GM21360 (cell line): ENCODE results near the gene MEIS3.
"Not testable (repeated sequence)": the region's sequence is repeated elsewhere in the genome, so short reads cannot be mapped to it uniquely, and the experiment has no call there.

Experiments used
- ATAC-seq: cut with Tn5 transposase; IDR thresholded peaks from one replicate; pipeline ENCODE4 v1.9.1; 2021; ENCODE audit warnings: mild to moderate bottlenecking, moderate library complexity; ENCODE audit not compliant: unreplicated experiment

MEIS3 gene

DNA sequence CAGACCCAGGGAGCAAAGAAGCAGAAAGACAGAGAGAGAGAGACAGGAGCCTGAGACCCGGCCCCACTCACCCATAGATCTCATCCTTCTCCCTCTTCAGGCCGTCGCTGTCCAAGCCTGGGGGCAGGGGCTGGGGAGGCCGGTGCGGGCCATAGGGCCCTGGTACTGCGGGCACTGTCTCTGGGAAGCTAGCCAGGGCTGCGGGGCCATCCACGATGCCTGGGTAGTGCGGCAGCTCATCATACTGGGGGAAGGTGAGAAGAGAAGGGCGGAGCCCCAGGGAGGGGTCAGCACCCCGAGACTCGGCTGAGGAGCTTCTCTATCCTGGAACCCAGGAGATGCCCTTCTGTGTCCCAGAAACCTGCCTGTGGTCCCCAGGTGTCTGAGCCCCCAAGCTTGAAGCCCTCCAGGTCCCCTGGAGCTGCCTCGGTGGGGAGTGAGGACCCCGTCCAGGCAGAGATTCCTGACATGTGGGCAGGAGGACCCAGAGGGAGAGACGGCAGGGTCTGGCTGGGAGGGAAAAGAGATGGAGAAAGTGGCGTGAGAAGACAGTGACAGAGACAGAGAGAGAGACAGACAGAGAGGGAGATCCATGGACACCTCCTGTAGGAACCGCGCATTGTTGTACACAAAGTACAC is 2.1 kb downstream of the MEIS3 start:
- no peak for ATAC-seq

- no peak for ATAC-seq
These were observed 2.7 kb downstream of the MEIS3 start for GRCh38 chr19:47416643-47416985.

DNA sequence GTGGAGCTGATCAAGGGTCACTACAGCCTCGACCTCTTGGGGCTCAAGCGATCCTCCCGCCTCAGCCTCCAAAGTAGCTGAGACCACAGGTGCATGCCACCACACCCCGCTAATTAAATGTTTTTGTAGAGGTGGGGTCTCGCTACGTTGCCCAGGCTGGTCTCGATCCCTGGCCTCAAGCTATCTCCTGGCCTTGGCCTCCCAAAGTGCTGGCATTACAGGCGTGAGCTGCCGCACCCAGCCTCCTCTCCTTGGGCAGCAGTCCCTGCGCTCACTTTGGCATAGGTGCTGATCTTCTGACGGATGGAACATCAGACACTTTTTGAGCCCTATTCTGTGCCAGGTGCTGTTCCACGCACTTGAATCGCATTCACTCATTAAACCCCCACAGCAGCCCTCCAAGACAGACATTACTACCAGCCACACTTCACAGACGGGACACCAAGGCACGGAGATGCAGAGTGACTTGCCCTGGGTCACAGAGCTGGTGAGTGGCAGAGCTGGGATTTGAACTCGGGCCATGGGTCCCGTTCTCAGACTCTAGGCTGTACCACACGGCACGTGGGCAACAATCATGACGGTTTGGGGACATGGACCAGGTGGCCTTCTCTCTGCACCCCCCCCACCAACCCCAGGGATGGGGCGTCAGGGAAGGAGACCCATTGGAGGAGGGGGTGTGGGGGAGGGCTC is 3.2 kb downstream of the MEIS3 start:
- ATAC-seq = no peak

DNA sequence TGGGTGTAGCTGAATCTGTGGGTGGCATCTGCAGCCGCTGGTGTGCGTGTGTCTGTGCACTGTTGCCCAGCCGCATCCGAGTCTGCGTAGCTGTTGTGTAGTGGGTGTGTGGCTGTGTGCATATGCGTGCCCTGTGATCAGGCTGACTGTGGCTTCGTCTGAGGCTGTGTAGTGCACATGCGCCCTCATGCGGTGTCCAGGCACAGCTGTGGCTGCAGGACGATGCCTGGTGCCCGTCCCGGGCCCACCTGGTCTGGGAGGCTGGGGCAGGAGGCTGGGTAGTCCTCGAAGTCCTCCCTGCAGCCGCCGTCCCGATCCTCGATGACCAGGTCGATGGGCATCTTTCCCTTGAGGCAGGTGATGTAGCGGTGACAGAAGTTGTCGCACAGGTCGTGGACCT is 4.9 kb downstream of the MEIS3 start:
- ATAC-seq = no peak

DNA sequence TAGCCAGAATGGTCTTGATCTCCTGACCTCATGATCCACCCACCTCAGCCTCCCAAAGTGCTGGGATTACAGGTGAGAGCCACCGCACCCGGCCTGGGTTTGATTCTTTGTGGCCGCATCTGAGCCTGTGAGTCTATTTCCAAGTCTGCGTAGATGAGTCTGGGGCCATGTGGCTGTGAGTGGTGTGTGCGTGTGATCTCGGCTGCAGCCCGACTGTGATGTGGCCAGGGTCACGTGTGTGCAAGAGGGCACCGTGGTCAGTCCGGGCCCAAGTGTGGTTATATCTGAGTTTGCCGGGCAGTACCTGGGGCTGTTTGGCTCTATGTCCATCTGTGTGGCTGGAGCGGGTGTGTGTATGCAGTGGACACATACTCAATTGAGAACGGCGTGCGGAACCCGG is 5.4 kb downstream of the MEIS3 start:
- ATAC-seq = no peak

- not testable (repeated sequence) for ATAC-seq
These were observed 7.6 kb downstream of the MEIS3 start for GRCh38 chr19:47411696-47412095.

DNA sequence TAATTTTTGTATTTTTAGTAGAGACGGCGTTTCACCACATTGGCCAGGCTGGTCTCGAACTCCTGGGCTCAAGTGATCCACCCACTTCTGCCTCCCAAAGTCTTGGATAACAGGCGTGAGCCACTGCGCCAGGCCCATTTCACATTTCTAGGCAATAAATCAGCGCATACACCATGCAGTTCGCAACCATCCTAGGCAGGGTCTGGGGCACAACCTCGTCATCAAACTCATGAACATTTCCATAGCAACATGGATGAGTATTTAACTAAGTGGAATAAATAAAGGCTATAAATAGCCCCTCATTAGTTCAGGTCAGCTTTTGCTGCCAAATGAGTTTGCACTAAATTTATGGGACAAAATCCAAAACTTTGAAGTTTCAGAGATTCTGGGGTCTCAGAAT is 8.2 kb downstream of the MEIS3 start:
- no peak for ATAC-seq

DNA sequence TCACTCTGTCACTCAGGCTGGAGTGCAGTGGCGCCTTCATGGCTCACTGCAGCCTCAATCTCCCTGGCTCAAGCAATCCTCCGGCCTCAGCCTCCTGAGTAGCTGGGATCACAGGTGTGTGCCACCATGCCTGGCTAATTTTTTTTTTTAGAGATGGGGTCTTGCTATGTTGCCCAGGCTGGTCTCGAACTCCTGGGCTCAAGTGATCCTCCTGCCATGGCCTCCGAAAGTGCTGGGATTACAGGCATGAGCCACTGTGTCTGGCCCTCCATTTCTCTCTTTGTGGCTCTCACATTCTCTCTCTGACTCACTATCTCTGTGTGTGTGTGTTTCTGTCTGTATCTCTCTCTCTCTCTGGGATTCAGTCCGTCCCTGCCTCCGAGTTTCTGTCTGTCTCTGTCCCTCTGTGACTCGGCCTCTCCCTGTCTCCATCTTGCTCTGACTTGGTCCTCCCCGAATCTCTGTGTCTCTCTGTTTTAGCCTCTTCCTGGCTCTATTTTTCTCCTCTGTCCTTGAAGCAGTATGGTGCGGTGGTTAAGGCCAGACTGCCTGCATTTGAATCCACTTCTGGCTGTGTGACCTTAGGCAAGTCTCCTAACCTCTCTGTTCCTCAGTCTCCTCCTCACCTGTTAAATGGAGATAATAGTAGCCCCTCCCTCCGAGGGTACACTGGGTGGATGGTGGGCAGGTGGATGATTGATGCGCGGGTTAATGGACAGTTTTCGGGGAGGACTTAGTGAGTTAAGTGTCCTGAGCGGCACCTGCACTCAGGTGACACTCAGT is 11.0 kb downstream of the MEIS3 start:
- no peak for ATAC-seq

DNA sequence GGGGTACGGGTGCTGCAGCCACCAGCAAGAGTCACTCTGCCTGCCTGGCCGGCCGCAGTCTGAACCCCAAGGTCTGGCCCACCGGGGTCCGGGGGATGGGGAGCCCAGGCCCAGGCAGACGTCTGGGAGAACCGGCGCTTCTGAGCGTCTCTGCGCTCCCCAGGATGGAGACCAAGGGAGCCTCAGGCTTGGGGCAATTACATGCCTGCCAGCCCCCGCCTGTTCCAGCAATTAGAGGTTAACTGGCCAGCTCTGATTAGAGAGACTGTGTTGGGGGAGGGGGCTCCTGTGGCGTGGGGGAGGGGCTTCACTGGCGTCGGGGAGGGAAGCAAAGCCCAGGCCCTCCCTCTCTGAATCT is 11.9 kb downstream of the MEIS3 start:
- no peak for ATAC-seq

DNA sequence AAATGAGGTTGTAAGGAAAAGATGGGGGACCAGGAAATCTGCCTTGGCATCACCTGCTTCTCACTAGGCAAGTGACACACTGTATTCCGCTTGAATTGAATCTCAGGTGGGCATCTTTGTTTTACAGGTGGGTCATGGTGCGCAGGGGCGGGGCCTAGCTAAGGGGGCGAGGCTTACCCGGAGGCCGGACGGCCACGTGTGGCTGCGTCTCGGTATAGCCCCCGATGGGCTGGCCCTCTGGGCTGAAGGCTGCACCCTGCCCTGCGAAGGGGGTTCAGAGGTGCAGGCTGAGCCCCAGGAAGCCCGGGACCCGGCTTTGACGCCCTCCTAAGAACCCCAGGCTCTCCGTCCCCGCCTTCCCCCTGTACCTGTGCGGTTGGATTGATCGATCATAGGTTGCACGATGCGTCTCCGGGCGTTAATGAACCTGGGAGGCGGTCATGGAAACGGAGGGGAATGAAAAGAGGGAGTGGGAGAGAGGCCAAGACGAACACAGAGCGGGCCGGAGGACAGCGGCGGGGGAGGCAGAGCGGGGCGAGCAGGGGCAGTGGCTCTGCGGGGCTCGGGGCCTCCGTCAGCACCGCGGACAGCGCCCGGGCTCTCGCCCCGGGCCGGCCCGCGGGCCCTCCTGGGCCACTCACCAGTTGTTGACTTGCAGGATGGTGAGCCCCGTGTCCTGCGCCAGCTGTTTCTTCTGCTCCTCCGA is 12.5 kb downstream of the MEIS3 start:
- ATAC-seq = no peak

DNA sequence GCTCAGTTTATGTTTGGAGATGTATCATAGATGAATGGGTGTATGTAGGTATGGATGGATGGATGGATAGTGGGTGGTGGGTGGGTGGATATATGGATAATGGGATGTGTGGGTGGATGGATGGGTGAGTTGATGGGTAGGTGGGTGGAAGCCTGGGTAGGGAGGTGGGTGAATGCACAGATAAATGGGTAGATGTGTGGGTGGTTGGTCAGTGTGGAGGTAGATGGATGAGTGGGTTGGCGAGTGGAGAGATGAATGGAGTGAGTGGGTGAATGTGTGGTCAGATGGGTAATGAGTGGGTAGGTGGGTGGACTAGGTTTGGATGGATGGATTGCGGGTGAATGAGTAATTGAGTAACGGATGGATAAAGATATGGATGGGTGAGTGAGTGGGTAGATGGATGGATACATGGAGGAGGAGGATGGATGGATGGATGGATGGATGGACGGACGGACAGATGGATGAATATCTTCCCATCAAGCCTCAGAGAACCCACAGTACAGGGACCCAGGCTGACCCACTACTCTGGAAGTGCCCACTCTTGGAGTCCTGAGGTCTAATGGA is 13.4 kb downstream of the MEIS3 start:
- ATAC-seq = no peak

GRCh38 chr19:47405197-47405550 is 14.2 kb downstream of the MEIS3 start:
- no peak for ATAC-seq

GRCh38 chr19:47404334-47405196 is 14.8 kb downstream of the MEIS3 start:
- no peak for ATAC-seq

GRCh38 chr19:47402504-47402903 is 16.8 kb downstream of the MEIS3 start:
- no peak for ATAC-seq

DNA sequence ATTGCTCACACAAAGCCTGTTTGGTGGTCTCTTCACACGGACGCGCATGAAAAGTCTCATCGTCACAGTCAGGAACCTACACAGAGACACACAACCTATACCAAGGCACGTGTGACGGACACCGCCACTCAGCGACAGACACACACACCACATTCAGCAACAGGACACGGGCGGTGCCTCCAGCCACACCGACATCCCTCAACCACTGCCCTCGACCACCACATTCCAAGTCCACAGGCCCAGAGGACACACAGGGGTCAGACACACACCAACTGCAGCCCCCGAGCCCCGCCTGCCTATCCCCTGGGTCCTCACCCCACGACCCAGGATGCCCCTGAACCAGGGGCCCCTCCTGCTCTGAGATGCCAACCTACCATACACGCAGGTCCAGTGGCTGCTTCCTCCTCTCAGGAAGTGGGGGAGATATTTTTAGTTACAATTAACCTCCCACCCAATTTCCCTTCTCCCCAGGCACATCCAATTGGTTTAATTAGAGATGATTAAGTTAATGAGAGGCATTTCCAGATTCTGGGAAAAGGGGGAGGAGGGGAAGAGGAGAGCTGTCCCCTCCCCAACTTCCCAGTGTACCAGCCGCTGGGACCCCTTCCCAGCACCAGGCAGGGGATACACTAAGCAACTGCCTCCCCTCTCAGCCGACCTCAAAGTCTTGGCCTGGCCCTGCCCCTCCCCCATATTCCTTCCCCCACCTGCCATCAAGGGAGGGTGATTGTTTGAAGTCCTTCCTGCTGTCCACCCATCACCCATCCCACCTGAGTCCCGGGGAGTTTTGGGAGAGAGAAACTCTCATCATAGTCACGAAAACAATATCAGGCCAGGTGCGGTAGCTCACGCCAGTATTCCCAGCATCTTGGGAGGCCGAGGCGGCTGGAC is 20.4 kb downstream of the MEIS3 start:
- no peak for ATAC-seq

DNA sequence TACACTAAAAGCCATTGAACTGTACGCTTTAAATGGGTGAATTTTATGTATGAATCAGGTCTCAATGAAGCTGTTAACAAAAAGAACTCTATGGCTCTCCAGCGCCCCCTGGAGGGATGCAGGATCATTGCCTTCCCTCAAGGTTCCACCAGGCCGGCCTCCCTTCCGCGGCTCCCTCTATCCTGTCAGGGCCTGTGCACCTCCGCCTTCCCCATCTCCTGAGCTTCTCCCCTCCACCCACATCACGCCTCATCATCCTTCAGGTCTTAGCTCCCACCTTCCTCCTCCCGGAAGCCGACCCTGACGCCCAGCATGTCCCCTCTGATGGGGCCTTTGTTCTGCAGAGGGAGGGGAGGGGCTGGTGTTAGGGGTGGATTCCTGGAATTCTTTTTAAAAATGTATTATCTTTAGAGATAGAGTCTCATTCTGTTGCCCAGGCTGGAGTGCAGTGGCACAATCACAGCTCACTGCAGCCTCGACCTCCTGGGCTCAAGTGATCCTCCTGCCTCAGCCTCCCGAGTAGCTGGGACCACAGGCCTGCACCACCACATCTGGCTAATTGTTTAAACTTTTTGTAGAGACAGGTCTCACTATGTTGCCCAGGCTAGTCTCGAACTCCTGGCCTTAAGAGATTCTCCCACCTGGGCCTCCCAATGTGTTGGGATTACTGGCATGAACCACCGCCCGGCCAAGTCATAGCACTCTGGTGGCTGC is 27.7 kb downstream of the MEIS3 start:
- no peak for ATAC-seq

- ATAC-seq = no peak
These were observed 28.5 kb downstream of the MEIS3 start for GRCh38 chr19:47390533-47391488.

- ATAC-seq = no peak
These were observed 30.2 kb downstream of the MEIS3 start for GRCh38 chr19:47389150-47389556.
